ENCODE data around the gene TMEM163.

Gene TMEM163

GRCh38 chr2:134671513-134671912 is 47.3 kb downstream of the TMEM163 start:
- peaks cover 19% of the 10 kb centered on the region for H3K27me3 Mint-ChIP-seq (ENCODE audit: low read depth, poor library complexity)

GRCh38 chr2:134670955-134671354 is 47.8 kb downstream of the TMEM163 start:
- DNase-seq, result no peak
- H3K4me3 Mint-ChIP-seq, result no peak overlapping the region
- peaks cover 7% of the 10 kb centered on the region for H3K9me3 Mint-ChIP-seq
- H3K27ac Mint-ChIP-seq, result peak overlapping the region; percentile 57
- TF ChIP-seq, protein P1, sequence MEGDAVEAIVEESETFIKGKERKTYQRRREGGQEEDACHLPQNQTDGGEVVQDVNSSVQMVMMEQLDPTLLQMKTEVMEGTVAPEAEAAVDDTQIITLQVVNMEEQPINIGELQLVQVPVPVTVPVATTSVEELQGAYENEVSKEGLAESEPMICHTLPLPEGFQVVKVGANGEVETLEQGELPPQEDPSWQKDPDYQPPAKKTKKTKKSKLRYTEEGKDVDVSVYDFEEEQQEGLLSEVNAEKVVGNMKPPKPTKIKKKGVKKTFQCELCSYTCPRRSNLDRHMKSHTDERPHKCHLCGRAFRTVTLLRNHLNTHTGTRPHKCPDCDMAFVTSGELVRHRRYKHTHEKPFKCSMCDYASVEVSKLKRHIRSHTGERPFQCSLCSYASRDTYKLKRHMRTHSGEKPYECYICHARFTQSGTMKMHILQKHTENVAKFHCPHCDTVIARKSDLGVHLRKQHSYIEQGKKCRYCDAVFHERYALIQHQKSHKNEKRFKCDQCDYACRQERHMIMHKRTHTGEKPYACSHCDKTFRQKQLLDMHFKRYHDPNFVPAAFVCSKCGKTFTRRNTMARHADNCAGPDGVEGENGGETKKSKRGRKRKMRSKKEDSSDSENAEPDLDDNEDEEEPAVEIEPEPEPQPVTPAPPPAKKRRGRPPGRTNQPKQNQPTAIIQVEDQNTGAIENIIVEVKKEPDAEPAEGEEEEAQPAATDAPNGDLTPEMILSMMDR (IDR thresholded peaks at IDR 0.05), result no peak
- H3K4me1 Mint-ChIP-seq, result peaks cover 17% of the 10 kb centered on the region
- H3K27me3 Mint-ChIP-seq (ENCODE audit: low read depth, poor library complexity), result peaks cover 20% of the 10 kb centered on the region
- no peaks in the 10 kb centered on the region for H3K36me3 Mint-ChIP-seq (ENCODE audit: low read depth)

More at GRCh38 chr2:134671513-134671912, 47.3 kb downstream of the TMEM163 start:
- H3K36me3 Mint-ChIP-seq (ENCODE audit: low read depth), result no peaks in the 10 kb centered on the region
- no peak overlapping the region for H3K4me3 Mint-ChIP-seq
- peaks cover 19% of the 10 kb centered on the region for H3K4me1 Mint-ChIP-seq
- peaks cover 7% of the 10 kb centered on the region for H3K9me3 Mint-ChIP-seq
- no peak for DNase-seq
- TF ChIP-seq, protein P1 (IDR thresholded peaks at IDR 0.05), result no peak
- peak overlapping the region; percentile 53 for H3K27ac Mint-ChIP-seq

DNA sequence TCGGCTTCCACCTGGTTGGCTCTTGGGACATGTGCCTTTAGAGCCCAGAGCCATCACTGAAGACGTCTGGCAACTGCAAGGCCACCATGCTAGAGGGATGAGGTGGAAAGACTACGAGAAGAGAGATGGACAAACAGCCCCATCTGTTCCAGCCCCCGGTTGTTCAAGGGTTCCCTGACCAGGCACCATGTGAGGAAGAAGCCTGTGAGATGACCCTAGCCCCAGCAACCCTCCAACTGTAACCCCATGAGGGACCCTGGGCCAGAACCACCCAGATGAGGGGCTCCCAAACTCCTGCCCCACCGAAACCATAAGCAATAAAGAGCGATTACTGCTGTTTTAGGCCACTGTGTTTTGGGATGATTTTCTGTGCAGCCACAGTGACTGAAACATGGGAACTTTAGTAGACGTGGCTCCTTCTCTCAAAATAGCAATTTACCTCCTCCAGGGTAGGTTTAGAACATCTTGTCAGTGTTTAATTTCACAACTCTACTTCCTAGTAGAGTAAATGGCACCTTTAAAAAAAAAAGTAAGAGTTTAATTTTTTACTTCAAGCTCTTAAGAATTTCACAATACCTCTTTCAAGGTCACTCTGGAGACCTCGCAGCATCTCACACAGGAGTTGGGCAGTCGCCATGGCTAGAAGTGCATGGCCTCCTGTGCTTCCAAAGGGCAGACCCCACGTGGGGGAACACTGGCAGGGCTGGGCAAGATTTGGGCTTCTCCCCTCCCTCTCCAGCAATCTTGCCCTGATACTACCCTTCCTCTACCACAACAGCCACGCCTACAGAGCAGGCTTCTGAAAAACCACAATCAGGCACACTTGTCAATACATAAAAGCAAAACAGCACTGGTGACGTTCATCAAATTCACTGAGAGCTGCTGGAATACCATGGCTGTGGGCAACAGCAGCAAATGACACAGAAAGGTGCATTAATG is 48.8 kb downstream of the TMEM163 start:
- H3K4me3 Mint-ChIP-seq, result no peak overlapping the region
- TF ChIP-seq, protein P1 (IDR thresholded peaks at IDR 0.05), result no peak
- H3K27ac Mint-ChIP-seq, result no peak overlapping the region
- H3K9me3 Mint-ChIP-seq, result peaks cover 7% of the 10 kb centered on the region
- peaks cover 21% of the 10 kb centered on the region for H3K27me3 Mint-ChIP-seq (ENCODE audit: low read depth, poor library complexity)
- H3K36me3 Mint-ChIP-seq (ENCODE audit: low read depth), result no peaks in the 10 kb centered on the region
- H3K4me1 Mint-ChIP-seq, result peaks cover 17% of the 10 kb centered on the region
- no peak for DNase-seq

GRCh38 chr2:134668821-134669220 is 50.0 kb downstream of the TMEM163 start:
- H3K36me3 Mint-ChIP-seq (ENCODE audit: low read depth), result no peaks in the 10 kb centered on the region
- no peak for DNase-seq

GRCh38 chr2:134667541-134667940 is 51.3 kb downstream of the TMEM163 start:
- Mint-ChIP-seq H3K27me3 (ENCODE audit: low read depth, poor library complexity) (peaks cover 13% of the 10 kb centered on the region), H3K9me3 (no peaks in the 10 kb centered on the region), H3K4me1 (peaks cover 17% of the 10 kb centered on the region), H3K4me3 (no peak overlapping the region), H3K36me3 (ENCODE audit: low read depth) (no peaks in the 10 kb centered on the region), H3K27ac (no peak overlapping the region)
- no peak for DNase-seq
- TF ChIP-seq, protein P1 (IDR thresholded peaks at IDR 0.05), result no peak

More at GRCh38 chr2:134668821-134669220, 50.0 kb downstream of the TMEM163 start:
- Mint-ChIP-seq H3K27ac (no peak overlapping the region), H3K4me3 (no peak overlapping the region), H3K4me1 (peaks cover 17% of the 10 kb centered on the region), H3K27me3 (ENCODE audit: low read depth, poor library complexity) (peaks cover 21% of the 10 kb centered on the region), H3K9me3 (peaks cover 7% of the 10 kb centered on the region)
- TF ChIP-seq, protein P1 (IDR thresholded peaks at IDR 0.05), result no peak

Measured in nephron progenitor cell (in vitro differentiated cells).